Stimulated activated naive CD8-positive, alpha-beta T cell treated with anti-CD3 and anti-CD28 coated beads, Interleukin-15, amount 100 ng/mL, for 72 hours (primary cell): ENCODE measurements around the gene ETV3.
"Not testable (repeated sequence)": the region's sequence is repeated elsewhere in the genome, so short reads cannot be mapped to it uniquely, and the experiment has no call there.

Experiments
- ATAC-seq: fragments of 150-1000 bp; cut with Tn5 transposase; 2 replicates; pipeline ENCODE4 v1.10.0; 2021; ENCODE audit warnings: mild to moderate bottlenecking, moderate library complexity
- DNase-seq, 2 donors: peaks; one replicate each; pipeline ENCODE4 v3.0.0; 2021 to 2022
- H3K27ac Mint-ChIP-seq, 2 donors: one replicate each; pipeline ENCODE4 v1.8.0; 2022; ENCODE audit warnings: mild to moderate bottlenecking in 2 of 2, mixed read lengths in 2 of 2, moderate library complexity in 2 of 2
- H3K27me3 Mint-ChIP-seq: one replicate; pipeline ENCODE4 v1.8.0; 2022; ENCODE audit warnings: mixed read lengths
- H3K4me1 Mint-ChIP-seq: one replicate; pipeline ENCODE4 v1.8.0; 2022; ENCODE audit warnings: mild to moderate bottlenecking, mixed read lengths
- H3K4me3 Mint-ChIP-seq, 2 donors: one replicate each; pipeline ENCODE4 v1.8.0; 2022; ENCODE audit warnings: mild to moderate bottlenecking in 2 of 2, mixed read lengths in 2 of 2, moderate library complexity in 1 of 2
- H3K9me3 Mint-ChIP-seq, 2 donors: one replicate each; pipeline ENCODE4 v1.8.0; 2022; ENCODE audit warnings: mixed read lengths in 2 of 2

Gene ETV3

GRCh38 chr1:157138220-157139051, at the start of gene ETV3:
ETV3 (minus strand) TSS chr1:157138395; CDS start chr1:157136352, 2,043 bp downstream.
- no peaks in the 10 kb centered on the region for H3K27me3 Mint-ChIP-seq
- H3K4me3 Mint-ChIP-seq = peak within 1 kb of the TSS; percentile 94 to 97
- H3K27ac Mint-ChIP-seq = peak within 1 kb of the TSS; percentile 94 to 97
- H3K4me1 Mint-ChIP-seq = peaks cover 66% of the 10 kb centered on the region
- ATAC-seq = peak; percentile 85
- no peaks in the 10 kb centered on the region for H3K9me3 Mint-ChIP-seq
- peak; percentile 79 to 91 for DNase-seq

DNA sequence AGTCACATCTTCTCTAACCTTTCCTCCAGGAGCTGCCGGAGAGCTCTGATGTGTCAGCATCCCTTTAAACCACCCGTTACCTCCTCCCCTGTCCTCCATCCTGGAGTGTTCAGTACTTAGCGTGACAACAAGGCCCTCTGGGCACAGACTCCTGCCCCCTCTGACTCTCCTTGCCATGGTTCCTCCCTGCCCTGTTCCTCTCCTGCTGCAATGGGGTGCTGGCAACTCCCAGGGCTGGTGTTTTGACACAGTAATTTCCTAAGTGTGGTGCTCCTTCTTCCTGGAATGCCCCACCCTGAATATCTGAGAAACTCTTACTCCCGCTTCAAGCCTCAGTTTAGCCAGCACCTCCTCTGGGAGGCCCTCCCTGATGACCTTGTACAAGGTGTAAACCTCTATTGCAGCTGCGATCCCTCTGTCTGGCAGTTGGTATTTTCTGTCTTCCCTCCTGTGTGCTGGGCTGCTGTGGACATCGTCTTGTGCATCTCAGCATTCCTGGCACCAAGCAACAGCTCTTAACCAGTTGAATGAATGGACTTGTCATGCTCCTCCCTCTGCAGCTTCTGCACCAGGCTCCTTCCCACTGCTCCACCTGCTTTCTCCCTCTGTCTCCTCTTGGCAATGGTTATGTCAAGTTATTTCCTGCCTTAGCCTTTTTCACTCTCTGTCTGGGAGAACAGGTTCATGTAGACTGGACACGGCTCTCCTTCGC, 48.2 kb upstream of the ETV3 start:
- Mint-ChIP-seq H3K4me3 (no peak overlapping the region), H3K27ac (peak overlapping the region in 1 of 2 donors; percentile 14), H3K27me3 (peaks cover 26% of the 10 kb centered on the region), H3K4me1 (no peaks in the 10 kb centered on the region), H3K9me3 (no peaks in the 10 kb centered on the region)
- ATAC-seq (no peak), DNase-seq (no peak)

GRCh38 chr1:157183870-157184269, 45.7 kb upstream of the ETV3 start:
- DNase-seq = no peak
- H3K9me3 Mint-ChIP-seq = no peaks in the 10 kb centered on the region
- H3K27me3 Mint-ChIP-seq = peaks cover 36% of the 10 kb centered on the region
- no peak overlapping the region for H3K27ac Mint-ChIP-seq
- H3K4me3 Mint-ChIP-seq = no peak overlapping the region
- no peaks in the 10 kb centered on the region for H3K4me1 Mint-ChIP-seq
- no peak for ATAC-seq

DNA sequence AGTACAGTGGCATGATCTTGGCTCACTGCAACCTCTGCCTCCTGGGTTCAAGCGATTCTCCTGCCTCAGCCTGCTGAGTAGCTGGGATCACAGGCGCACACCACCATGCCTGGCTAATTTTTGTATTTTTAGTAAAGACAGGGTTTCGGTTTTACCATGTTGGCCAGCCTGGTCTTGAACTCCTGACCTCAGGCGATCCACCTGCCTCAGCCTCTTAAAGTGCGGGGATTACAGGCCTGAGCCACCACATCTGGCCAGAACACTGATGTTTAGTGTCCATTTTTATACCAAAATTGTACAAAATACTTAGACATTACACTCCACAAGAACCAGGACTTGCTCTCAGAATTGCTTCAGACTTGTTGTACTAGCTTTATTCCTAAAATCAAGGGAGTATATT, 44.2 kb upstream of the ETV3 start:
- not testable (repeated sequence) for DNase-seq, H3K4me1 Mint-ChIP-seq, H3K9me3 Mint-ChIP-seq, H3K4me3 Mint-ChIP-seq, ATAC-seq, H3K27ac Mint-ChIP-seq
- peaks cover 38% of the 10 kb centered on the region for H3K27me3 Mint-ChIP-seq

DNA sequence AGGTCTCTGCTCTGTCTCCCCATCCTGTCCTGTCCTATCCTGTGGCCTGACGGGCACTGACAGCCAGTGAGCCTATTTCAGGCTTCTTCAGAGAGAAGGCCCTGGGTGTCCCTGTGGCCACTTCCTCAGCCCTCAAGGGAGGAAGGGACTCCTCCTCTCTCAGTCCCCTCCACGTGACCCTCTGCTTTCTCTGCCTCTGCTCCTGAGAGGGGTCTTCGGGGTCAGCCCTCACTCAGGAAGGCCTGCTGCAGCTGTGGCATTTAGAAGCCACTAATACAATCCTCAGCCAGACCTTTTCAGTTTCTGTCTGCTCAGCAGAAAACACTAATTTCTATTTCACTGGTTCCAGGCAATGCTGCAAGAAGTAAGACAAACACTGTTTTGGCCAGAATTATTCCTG, 43.6 kb upstream of the ETV3 start:
- Mint-ChIP-seq H3K4me1 (peaks cover 2% of the 10 kb centered on the region), H3K27ac (no peak overlapping the region), H3K27me3 (peaks cover 41% of the 10 kb centered on the region), H3K4me3 (no peak overlapping the region), H3K9me3 (no peaks in the 10 kb centered on the region)
- ATAC-seq = no peak
- no peak for DNase-seq

DNA sequence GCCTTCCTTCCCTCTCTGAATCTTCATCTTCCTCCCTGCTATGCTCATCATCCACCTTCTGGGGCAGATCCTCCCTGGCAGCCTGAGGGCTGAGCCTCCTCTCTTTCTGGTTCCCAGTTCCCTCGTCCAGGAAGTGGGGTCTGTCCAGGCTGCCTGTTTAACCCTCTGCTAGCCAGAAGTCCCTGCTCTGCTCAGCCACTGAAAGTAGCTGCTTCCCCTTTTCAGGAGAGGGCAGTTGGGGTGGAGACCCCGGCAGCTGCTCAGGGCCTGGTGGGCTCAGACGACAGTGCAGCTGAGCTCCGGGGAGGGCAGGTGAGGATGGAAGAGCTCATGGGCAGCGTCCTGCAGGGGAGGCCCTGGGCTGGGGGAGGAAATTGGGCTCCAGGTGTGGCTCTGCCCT, 43.1 kb upstream of the ETV3 start:
- Mint-ChIP-seq H3K27ac (no peak overlapping the region), H3K4me3 (no peak overlapping the region), H3K4me1 (peaks cover 6% of the 10 kb centered on the region), H3K27me3 (peaks cover 42% of the 10 kb centered on the region), H3K9me3 (no peaks in the 10 kb centered on the region)
- ATAC-seq (no peak), DNase-seq (no peak)

GRCh38 chr1:157178490-157178889, 40.3 kb upstream of the ETV3 start:
- Mint-ChIP-seq H3K27ac (no peak overlapping the region), H3K4me1 (peaks cover 10% of the 10 kb centered on the region), H3K9me3 (no peaks in the 10 kb centered on the region), H3K27me3 (peaks cover 34% of the 10 kb centered on the region), H3K4me3 (no peak overlapping the region)
- ATAC-seq (no peak), DNase-seq (no peak)

DNA sequence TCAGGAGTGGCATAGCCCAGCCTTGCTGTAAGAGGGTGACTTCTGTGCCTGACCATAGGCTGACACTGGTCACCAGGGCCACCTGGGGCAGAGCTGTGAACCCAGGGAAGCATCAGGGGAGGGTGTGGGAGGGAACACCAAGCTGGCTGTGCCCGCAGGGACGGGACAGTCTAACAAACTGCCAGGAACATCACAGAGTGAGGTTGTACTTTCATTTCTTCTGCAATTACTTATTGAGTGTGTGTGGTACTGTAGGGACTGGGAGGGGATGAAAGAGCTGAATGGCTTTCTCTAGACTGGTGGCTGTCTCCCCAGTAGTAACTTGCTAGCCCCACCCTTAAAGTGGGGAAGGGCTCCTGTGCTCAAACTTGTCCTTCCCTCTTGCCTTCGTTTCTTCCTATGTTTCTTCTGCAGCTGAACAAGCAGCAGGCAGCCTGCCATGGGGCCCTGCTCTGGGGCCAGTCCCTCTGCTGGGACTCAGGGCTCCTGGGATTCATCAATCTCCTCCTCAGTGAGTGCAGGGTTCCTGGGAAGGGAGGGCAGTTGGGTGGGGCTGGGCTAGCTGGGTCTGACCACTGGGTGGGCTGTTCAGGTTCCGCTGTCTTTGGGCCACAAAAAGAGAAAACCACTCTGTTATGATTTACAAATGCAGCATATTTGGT, 39.7 kb upstream of the ETV3 start:
- Mint-ChIP-seq H3K4me1 (peaks cover 14% of the 10 kb centered on the region), H3K9me3 (no peaks in the 10 kb centered on the region), H3K27me3 (peaks cover 34% of the 10 kb centered on the region), H3K27ac (no peak overlapping the region), H3K4me3 (no peak overlapping the region)
- DNase-seq = no peak
- ATAC-seq = no peak

DNA sequence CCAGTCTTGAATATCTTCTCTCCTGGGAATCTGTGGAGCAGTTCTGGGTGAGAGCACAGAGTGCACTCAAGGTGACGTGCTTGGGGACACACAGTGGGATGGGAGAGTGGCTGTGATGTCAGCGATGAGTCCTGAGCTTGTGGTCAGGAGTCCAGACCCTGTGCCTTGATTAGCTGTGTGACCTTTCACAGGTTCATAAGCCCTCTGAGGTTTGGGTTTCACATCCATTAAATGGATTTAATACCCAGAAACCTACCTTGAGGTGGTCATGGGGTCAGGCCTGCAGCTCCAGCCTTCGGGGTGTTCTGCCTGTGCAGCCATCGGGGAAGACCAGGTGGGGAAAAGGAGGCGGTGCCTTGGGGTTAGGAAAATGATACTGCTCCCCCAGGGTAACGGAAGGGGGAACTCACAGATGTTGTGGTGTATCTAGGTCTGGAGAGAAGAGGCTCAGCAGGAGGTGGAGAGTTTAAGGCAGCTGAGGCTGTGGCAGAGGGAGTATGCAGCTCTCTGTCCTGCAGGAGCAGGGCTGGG, 38.5 kb upstream of the ETV3 start:
- Mint-ChIP-seq H3K4me3 (no peak overlapping the region), H3K27ac (no peak overlapping the region), H3K27me3 (peaks cover 35% of the 10 kb centered on the region), H3K4me1 (peaks cover 14% of the 10 kb centered on the region), H3K9me3 (no peaks in the 10 kb centered on the region)
- ATAC-seq (no peak), DNase-seq (no peak)

DNA sequence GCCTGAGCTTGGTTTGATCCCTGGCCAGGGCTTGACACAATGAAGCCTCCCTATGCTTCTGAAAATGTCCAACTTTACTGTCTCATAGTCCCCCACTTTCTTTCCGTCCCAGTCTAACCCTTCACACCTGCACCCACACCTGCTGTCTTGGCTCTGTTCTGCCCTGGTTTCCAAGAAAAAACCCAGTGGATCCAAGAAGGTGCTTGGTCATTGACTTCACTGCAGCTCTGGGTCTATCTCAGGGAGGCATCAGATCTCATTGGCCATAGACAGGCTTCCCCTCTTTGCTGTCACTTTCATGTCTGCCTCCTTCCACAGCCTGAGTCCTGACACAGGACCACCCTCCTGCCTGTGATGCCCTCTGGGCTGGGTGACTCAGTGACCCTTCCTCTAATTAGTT, 37.8 kb upstream of the ETV3 start:
- no peak overlapping the region for H3K27ac Mint-ChIP-seq
- no peak for ATAC-seq
- H3K4me1 Mint-ChIP-seq = peaks cover 14% of the 10 kb centered on the region
- no peak overlapping the region for H3K4me3 Mint-ChIP-seq
- H3K27me3 Mint-ChIP-seq = peaks cover 35% of the 10 kb centered on the region
- no peaks in the 10 kb centered on the region for H3K9me3 Mint-ChIP-seq
- DNase-seq = no peak

GRCh38 chr1:157173900-157174410, 35.8 kb upstream of the ETV3 start:
- ATAC-seq (no peak), DNase-seq (no peak)
- Mint-ChIP-seq H3K4me3 (no peak overlapping the region), H3K4me1 (peaks cover 14% of the 10 kb centered on the region), H3K27ac (no peak overlapping the region), H3K9me3 (no peaks in the 10 kb centered on the region), H3K27me3 (peaks cover 43% of the 10 kb centered on the region)

DNA sequence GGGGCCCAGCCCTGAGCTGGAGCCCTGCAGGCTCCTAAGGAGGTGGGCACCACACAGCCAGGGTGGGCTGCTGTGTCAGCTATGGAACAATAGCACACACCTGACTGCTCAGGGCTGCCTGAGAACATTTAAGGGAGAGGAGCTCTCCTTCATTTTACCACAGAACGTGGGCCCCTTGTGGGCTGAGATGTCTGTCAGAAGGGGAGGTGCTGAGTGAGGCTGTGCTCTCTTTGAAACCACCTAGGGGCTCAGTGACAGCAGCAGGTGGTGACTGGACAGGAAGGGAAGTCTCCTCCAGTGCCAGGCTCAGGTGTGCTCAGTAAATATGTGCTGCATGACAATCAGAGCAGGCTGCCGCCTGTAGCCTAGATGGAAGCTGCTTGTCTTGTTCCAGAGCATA, 35.0 kb upstream of the ETV3 start:
- DNase-seq = not testable (repeated sequence)
- H3K27me3 Mint-ChIP-seq = peaks cover 39% of the 10 kb centered on the region

DNA sequence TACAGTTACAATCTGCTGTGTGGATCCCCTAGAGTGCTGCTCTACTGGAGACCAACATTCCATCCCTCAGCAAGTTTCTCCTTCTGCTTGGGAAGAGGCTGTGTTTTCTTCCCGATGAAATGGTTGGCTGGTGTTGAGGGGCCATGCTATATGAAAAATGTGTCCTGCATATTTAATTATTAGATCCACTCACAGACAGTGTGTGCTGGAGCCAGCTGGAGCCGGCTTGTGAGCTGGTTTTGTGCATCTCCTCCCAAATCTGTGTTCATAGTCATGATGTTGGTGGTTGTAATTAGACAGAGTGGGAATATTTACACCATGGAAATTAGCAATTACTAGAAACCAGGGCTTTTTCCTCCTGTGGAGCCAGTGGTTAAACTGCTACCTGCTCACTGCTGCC, 34.4 kb upstream of the ETV3 start:
- not testable (repeated sequence) for H3K27ac Mint-ChIP-seq, H3K4me3 Mint-ChIP-seq, ATAC-seq, H3K9me3 Mint-ChIP-seq, DNase-seq
- Mint-ChIP-seq H3K27me3 (peaks cover 38% of the 10 kb centered on the region), H3K4me1 (peaks cover 14% of the 10 kb centered on the region)

More for the DNA sequence above, 35.0 kb upstream of the ETV3 start:
- H3K4me3 Mint-ChIP-seq, H3K9me3 Mint-ChIP-seq, ATAC-seq, H3K27ac Mint-ChIP-seq: not testable (repeated sequence)
- peaks cover 14% of the 10 kb centered on the region for H3K4me1 Mint-ChIP-seq

- DNase-seq = not testable (repeated sequence)
- peaks cover 37% of the 10 kb centered on the region for H3K27me3 Mint-ChIP-seq
Measured at GRCh38 chr1:157171903-157172503, 33.8 kb upstream of the ETV3 start.

More at GRCh38 chr1:157171903-157172503, 33.8 kb upstream of the ETV3 start:
- not testable (repeated sequence) for H3K27ac Mint-ChIP-seq, H3K4me3 Mint-ChIP-seq, H3K9me3 Mint-ChIP-seq
- H3K4me1 Mint-ChIP-seq = peaks cover 14% of the 10 kb centered on the region
- ATAC-seq = peak; percentile 55
